Neural cell (in vitro differentiated cells): ENCODE results near the gene GDE1.

Source experiments
- CTCF ChIP-seq: fragments of 450-650 bp; IDR thresholded peaks from 2 replicates; pipeline ENCODE4 v1.5.1; 2014; ENCODE audit warnings: antibody characterized with exemption, mild to moderate bottlenecking, moderate library complexity; ENCODE audit not compliant: poor library complexity, severe bottlenecking
- EZH2 ChIP-seq: fragments of 200-600, 300-800 bp; shearing (Covaris generic), sonication (generic); IDR thresholded peaks from 2 replicates; pipeline ENCODE4 v1.6.1; 2014; ENCODE audit warnings: antibody characterized with exemption, low read length, borderline replicate concordance, mild to moderate bottlenecking; ENCODE audit not compliant: insufficient read depth, poor library complexity, severe bottlenecking
- POLR2AphosphoS5 ChIP-seq: IDR thresholded peaks from 2 replicates; pipeline ENCODE4 v1.6.1; 2012
- REST ChIP-seq: IDR thresholded peaks from 2 replicates; pipeline ENCODE4 v1.6.1; 2012; ENCODE audit warnings: borderline replicate concordance

GRCh38 chr16:19499006-19499405, 22.9 kb downstream of the GDE1 start:
- TF ChIP-seq REST: no peak
- no peak for TF ChIP-seq CTCF
- no peak for TF ChIP-seq EZH2
- TF ChIP-seq POLR2AphosphoS5: no peak
